ENCODE results near the gene ZNF831. TPM values are rescaled to one million over a fixed set of nuclear protein-coding genes. Genes with fewer than 3 reads are reported as not detected.
A peak's percentile ranks its signal among the peaks of the same experiment; 100 is the strongest.

ZNF831 gene
- total RNA-seq, 1 donor from 2014 or later: 0.20 TPM

GRCh38 chr20:59179988-59180387, 16.4 kb downstream of the ZNF831 start:
- DNase-seq (ENCODE audit: low read depth in 2 of 2): no peak

- no peak for DNase-seq (ENCODE audit: low read depth in 2 of 2)
These were observed 18.3 kb downstream of the ZNF831 start for GRCh38 chr20:59181936-59182335.

- DNase-seq (ENCODE audit: low read depth in 2 of 2): no peak
These were observed 18.9 kb downstream of the ZNF831 start for GRCh38 chr20:59182401-59183044.

GRCh38 chr20:59183751-59184150, 20.1 kb downstream of the ZNF831 start:
- DNase-seq (ENCODE audit: low read depth in 2 of 2): no peak

GRCh38 chr20:59184880-59185447, 21.3 kb downstream of the ZNF831 start:
- DNase-seq (ENCODE audit: low read depth in 2 of 2): no peak

- DNase-seq (ENCODE audit: low read depth in 2 of 2): no peak
These were observed 22.2 kb downstream of the ZNF831 start for GRCh38 chr20:59185809-59186208.

GRCh38 chr20:59190466-59190865, 26.8 kb downstream of the ZNF831 start:
- no peak for DNase-seq (ENCODE audit: low read depth in 2 of 2)

- no peak for DNase-seq (ENCODE audit: low read depth in 2 of 2)
These were observed 27.6 kb downstream of the ZNF831 start for GRCh38 chr20:59191036-59191755.

- DNase-seq (ENCODE audit: low read depth in 2 of 2): no peak
These were observed 28.3 kb downstream of the ZNF831 start for GRCh38 chr20:59191756-59192532.

GRCh38 chr20:59192533-59192896, 28.9 kb downstream of the ZNF831 start:
- no peak for DNase-seq (ENCODE audit: low read depth in 2 of 2)

- DNase-seq (ENCODE audit: low read depth in 2 of 2): no peak
These were observed 29.7 kb downstream of the ZNF831 start for GRCh38 chr20:59193325-59193724.

- DNase-seq (ENCODE audit: low read depth in 2 of 2): no peak
These were observed 30.7 kb downstream of the ZNF831 start for GRCh38 chr20:59194023-59194935.

- no peak for DNase-seq (ENCODE audit: low read depth in 2 of 2)
These were observed 31.8 kb downstream of the ZNF831 start for GRCh38 chr20:59195316-59195993.

GRCh38 chr20:59204165-59204894, 40.7 kb downstream of the ZNF831 start:
- no peak for DNase-seq (ENCODE audit: low read depth in 2 of 2)

GRCh38 chr20:59205044-59205443, 41.4 kb downstream of the ZNF831 start:
- DNase-seq (ENCODE audit: low read depth in 2 of 2): no peak

GRCh38 chr20:59207235-59207634, 43.6 kb downstream of the ZNF831 start:
- no peak for DNase-seq (ENCODE audit: low read depth in 2 of 2)

- peak; percentile 49 to 63 for DNase-seq (ENCODE audit: low read depth in 2 of 2)
These were observed 44.2 kb downstream of the ZNF831 start for GRCh38 chr20:59207742-59208357.

GRCh38 chr20:59210186-59210585, 46.6 kb downstream of the ZNF831 start:
- DNase-seq (ENCODE audit: low read depth in 2 of 2): no peak

GRCh38 chr20:59211208-59211765, 47.7 kb downstream of the ZNF831 start:
- DNase-seq (ENCODE audit: low read depth in 2 of 2): no peak

All from lung microvascular endothelial cell (primary cell).